Testis (tissue), 2 donors: ENCODE data around the gene PHLPP1.

Source experiments
- CTCF ChIP-seq, 3 experiments: fragments of 450-650 bp in 2 of 3; fragments of 200-600 bp in 1 of 3; sonication (generic) in 1 of 3; IDR thresholded peaks; one replicate each; pipeline ENCODE4 v1.5.1; 2016 to 2019; ENCODE audit warnings: antibody characterized with exemption in 3 of 3, mild to moderate bottlenecking in 2 of 3, moderate library complexity in 1 of 3
- POLR2A ChIP-seq: fragments of 450-650 bp; IDR thresholded peaks from one replicate; pipeline ENCODE4 v1.6.1; 2017; ENCODE audit warnings: antibody characterized with exemption, mild to moderate bottlenecking, moderate library complexity

GRCh38 chr18:62754026-62754425 is 38.7 kb downstream of the PHLPP1 start:
- TF ChIP-seq CTCF (IDR thresholded peaks at IDR 0.05) = no peak
- no peak for TF ChIP-seq POLR2A
